Stimulated activated CD8-positive, alpha-beta memory T cell treated with anti-CD3 and anti-CD28 coated beads, Interleukin-7, amount 100 ng/mL, for 4 hours (primary cell): ENCODE data around the gene PLS1.
"Not testable (repeated sequence)": the region's sequence is repeated elsewhere in the genome, so short reads cannot be mapped to it uniquely, and the experiment has no call there.

Experiments
- DNase-seq, 2 donors: peaks; one replicate each; pipeline ENCODE4 v3.0.0-alpha.2; 2020; ENCODE audit warnings: low read depth in 2 of 2

Gene PLS1

DNA sequence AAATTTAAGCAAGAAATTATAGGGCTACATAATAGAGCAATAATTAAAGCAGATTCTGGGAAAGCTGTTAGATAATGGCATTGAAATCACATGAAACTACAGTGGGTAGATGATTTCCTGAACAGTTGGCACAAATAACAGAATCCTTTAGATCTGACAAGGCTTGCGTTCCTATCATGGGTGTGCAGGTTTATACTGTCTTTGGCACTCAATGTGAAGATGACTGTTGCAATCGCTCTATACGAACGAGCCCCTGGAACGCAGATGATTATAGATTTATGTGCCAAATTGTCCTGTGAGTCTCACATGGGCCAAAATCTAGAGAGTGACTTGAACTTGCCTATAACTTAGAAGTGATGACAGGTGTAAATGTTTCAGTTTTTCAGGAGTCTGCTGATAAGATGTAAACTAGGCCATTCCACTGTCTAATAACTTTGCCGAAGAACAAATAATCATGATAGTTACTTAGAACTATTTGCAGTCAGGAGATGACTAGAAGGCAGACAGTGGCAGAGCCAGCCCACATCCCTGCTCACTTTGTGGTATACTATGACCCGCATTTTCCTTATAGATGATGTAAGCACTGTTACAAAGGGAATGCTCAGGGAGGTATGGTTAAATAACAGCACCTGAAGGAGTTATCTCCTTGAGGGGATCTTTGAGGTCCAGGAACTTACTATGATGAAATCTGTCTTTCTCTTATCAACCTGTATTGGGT lies 97.1 kb downstream of the PLS1 start:
- no peak for DNase-seq

DNA sequence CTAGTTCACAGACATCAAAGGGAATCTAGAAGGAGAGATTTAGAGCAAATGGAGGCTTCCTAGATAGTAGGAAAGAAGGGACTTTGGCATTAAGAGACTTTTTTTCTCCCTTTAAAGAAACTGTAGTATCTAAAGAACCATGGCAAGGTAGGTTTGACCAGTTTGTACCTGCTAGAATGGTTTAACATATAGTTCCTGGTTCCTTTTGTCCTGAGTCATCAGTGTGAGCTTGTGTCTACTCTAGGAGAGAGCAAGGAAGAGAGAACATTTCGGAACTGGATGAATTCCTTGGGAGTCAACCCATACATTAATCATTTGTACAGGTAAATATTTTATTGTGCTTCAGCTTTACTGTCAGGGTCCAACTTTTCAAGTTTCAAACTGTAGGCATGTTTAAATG lies 98.0 kb downstream of the PLS1 start:
- DNase-seq: no peak

DNA sequence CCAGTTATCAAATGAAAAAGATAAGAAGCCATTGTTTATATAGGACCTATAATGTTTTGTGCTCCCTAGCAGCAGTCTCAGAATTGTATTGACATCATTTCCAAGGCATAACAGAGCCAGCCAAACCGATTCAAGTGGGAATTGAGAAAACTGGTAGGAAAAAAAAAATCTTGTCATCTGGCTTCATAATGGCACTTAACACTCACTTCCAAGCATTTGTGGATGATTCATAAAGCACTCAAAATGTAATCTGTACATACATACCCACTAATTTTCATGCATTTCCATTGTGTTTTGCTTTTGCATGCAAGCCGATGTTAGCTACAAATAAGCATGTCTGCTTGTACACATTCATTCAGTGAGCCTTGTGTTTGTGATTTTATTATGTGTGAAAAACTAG lies 109.0 kb downstream of the PLS1 start:
- no peak for DNase-seq

DNA sequence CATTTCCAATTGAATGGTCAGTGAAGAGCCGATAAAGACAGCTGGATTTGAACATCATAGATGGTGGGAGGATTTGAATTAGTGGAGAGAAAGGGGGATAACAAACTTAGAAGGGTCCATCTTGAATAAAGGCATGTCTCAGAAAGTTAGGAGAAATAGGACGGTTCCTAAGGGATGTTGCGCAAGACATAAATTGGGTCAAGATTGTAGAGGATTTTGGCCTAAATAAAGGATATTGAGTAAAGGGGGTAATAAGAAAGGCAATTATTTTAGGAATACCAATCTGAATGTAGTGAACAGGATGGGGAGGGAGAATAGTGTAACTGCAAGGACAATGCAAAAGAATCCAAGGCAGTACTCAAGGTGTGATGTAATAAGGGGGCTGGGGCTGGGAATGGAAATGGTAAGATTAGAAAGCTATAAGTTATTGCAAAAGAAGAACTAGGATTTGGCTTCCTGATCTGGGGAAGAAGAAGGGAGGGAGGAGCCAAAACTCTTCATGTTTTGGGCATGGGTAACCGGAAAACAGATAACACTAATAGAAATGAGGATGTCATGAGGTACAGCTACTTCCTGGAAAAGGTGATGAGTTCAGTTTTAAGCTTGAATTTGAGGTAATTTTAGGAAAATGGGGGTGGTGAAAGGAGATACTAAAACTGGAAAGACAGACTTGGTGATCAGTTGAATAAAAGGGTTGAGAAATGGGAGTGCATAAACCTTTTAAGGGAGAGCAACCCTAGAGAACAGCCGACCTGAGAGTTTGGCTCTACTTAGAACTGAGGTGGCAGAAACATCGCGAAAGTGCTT lies 110.3 kb downstream of the PLS1 start:
- DNase-seq: no peak

DNA sequence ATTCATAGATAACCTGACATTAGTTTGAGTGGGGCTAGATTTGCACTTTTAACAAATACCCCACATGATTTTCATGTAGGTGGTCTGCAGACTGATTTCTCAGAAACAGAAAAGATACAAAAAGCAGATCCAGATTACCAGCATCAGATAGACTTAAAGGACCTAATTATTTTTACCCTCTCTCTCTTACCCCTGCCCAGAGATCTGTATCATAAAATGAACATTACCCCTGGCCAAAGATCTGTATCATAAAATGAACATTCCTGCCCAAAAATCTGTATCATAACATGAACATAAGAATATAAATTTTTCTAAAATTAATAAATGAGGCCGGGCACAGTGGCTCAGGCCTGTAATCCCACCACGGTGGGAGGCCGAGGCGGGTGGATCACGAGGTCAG lies 113.0 kb downstream of the PLS1 start:
- DNase-seq: no peak

DNA sequence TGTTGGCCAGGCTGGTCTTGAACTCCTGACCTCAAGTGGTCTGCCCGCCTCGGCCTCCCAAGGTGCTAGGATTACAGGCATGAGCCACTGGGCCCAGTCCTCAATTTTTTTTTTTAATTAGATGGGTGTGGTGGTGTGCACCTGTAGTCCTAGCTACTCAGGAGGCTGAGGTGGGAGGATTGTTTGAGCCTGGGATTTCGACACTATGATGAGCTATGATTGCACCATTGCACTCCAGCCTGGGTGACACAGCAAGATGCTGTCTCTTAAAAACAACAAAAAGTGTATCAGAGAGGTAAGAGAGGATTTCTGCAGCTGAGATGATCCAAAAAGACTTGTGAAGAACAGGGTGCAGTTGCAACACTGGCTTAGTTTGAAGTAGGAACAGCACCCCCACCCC lies 118.7 kb downstream of the PLS1 start:
- not testable (repeated sequence) for DNase-seq

DNA sequence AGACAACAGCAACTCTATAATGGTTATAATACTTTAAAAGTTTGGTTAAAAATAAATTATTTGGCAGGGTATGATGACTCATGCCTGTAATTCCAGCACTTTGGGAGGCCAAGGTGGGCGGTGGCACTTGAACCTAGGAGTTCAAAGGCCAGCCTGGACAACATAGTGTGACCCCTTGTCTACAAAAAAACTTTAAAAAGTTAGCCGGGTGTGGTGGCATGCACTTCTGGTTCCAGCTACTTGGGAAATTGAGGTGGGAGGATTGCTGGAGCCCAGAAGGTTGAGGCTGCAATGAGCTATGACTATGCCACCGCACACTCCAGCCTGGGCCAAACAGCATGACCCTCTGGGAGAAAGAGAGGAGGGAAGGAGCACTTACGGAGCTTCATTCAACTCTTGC lies 119.9 kb downstream of the PLS1 start:
- DNase-seq: no peak

DNA sequence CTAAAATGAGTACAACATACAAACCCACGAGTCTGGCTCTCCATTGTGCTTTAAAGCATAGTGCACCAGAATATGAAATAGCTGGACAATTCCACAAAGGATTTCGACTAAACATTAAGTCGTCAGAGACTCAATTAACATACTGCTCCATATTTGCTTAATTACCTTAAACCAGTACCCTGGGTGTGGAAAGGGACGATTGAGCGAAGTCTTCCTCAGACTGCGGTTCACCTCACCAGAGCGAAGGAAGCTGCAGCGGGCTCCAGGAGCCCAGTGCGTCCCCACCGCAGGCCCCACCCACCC lies 127.4 kb downstream of the PLS1 start:
- DNase-seq: peak in 1 of 2 donors; percentile 48

DNA sequence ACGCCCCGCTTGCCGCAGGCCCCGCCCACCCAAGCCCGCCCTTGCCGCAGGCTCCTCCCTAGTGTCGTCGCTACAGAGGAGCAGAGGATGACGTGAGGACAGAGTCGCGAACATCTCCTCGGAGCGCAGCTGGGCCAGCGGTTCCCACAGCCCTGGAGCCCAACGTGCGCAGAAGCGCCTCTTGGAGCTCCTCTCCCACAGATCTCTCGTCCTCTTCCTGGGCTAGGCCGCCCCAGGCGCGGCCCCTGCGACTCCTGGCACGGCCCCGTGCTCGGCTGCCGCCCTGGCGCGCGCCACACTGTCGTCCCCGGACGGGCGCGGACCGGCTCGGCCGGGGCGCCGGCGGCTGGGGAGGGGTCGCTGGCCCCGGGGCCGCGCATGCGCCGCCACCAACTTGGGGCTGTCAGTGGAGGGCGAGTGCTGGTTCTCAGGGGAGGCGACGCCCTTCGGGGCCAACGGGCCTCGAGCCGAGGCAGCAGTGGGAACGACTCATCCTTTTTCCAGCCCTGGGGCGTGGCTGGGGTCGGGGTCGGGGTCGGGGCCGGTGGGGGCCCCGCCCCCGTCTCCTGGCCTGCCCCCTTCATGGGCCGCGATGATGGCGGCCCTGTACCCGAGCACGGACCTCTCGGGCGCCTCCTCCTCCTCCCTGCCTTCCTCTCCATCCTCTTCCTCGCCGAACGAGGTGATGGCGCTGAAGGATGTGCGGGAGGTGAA lies 127.9 kb downstream of the PLS1 start, which contains the start of gene TRPC1:
TRPC1 (plus strand) TSS at position 67 of the 714 bp plus-strand sequence; CDS start at position 593, 526 bp downstream.
- DNase-seq: peak; percentile 1 to 59

DNA sequence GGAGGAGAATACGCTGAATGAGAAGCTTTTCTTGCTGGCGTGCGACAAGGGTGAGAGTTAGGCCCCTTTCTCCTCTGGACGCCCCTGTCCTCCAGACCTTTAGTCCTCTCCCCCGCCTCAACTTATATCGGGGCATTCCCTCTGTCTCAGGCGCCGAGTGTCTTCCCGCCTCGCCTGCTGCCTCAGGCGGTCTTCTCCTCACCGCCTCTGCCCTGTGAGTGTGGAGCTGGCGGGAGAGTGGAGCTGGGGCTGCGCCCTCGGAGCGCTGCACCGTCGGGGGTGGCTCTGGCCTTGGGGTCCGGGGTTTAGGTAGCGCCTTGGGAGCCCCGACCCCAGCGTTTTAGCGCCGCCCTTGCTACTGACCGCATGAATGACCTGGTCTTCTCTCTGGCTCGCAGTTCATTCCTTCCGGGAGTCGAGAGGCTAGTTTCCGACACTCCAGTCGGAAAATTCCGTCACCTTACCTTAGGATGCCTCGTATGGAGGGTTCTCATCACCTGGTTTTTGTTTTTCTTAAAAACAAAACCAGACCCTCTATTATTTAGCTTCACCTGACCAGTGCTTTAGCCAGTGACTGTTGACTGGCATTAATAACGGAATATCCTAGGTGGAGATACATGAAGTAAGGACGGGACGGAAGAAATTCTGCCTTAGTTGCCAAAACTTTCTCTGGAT lies 128.6 kb downstream of the PLS1 start:
- DNase-seq: no peak

DNA sequence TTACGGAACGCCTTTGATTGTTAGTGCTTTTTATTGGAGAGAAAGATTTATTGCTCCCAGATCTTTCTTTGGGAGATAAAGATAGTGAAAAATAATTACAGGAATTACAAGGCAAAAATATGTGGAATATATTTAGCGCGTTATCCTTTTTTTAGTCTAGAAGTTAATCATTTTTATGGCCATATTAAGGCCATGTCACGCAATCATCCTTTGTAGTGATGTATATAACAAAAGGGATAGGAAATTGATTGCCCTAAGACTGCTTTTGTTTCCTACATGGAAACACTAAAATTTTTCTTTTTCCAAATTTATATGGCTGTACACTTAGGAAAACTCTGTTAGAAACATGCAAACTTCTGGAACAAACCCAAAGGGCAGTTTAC lies 129.2 kb downstream of the PLS1 start:
- no peak for DNase-seq

DNA sequence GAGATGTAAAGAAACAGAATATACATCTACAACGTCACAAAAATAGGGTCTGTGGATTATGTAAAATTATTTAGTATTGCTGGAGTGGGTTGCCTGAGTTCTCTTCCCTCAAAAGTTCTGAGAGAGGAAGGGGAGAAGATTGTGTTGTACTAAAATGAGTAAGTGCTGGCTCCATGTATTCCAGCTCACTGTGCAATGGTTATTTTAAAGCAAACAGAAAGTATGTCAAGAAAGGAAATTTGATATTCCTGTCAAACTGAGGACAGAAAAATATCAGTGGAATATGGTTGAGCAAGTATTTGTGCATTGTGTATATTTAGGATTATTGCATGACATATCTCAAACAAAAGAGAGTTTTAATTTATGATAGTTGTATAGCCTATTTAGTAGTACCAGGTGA lies 129.8 kb downstream of the PLS1 start:
- DNase-seq: no peak

DNA sequence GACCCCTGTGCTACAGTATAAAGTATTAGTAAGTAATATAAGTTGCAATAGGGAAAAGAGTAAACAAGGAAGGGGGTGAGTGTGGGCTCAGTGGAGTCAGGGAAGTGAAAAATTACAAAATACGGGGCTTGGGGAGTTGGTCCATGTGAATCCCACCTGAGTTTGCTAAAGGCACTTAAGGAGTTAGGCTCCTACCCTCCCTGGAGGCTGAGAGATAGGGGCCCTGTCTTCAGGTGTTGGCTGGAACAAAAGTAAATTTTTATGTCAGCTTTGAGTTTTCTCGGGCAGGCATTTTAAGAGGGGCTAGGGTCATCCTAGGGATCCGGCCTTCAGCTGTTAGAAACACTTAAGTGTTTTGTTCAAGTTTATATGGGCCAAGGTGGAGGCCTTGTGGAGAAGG lies 135.9 kb downstream of the PLS1 start:
- DNase-seq: no peak

DNA sequence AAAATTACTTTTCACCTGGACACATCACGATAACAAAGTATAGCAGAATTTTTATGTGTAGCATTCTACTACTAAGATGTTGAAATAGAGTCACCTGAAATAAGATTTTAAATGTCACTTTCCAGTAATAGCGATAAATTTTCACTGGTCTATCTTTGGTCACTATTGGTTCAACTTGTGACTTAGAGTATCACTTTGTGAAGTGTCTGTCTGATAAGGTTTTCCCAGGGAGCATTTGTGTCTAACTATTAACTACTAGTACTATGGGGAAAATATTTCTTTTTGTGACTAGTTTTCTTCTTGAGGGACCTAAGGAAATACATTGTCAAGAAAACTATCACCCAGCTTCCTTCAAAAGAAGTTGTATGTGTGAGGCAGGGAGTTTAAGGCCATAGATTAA lies 138.6 kb downstream of the PLS1 start:
- no peak for DNase-seq

DNA sequence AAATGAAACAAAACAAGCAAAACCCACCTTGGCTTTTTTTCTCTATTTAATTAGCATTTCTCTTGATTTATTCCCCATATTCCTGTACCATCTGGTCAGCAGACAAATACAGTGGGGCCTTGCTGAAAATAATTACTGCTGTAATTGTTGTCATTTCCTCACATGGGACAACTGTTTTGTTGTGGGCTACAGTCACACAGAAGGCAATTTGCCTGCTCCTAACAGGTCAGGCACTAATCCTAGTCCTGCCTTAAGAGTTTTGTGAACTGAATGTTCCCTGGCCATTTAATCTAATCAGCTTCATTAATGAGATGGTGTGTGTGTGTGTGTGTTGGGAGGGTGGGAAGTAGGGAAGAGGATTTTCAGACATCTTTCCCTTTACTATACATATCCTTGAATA lies 139.3 kb downstream of the PLS1 start:
- no peak for DNase-seq

DNA sequence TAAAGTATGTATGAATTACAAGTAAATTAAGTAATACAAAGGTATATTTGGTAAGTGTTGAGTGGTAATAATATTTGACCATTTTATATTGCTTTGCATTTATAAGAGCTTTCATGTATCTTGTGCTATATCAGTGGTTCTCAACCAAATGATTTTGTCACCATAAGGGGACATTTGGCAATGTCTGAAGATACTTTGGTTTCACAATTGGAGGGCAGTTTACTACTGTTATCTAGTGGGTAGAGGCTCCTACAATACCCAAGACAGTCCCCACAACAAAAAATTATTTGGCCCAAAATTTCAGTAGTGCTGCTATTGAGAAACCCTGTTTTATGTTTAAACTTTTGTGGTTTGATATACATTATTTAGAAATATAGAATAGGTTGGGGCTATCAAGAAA lies 142.2 kb downstream of the PLS1 start:
- no peak for DNase-seq

DNA sequence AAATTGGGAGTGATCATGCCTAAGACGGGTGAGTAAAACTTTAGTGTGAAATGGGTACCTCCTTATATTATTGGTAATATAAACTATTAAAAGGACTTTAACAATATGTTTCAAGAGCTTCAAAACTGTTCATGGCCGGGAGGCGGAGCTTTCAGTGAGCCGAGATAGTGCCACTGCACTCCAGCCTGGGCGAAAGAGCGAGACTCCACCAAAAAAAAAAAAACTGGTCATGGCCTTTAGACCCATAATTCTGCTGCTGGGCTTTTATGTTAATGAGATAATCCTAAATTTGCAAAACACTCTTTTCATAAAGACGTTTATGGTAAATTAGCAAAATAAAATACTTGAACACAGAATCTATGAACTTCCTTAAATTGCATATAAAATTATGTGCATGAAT lies 150.5 kb downstream of the PLS1 start:
- no peak for DNase-seq

DNA sequence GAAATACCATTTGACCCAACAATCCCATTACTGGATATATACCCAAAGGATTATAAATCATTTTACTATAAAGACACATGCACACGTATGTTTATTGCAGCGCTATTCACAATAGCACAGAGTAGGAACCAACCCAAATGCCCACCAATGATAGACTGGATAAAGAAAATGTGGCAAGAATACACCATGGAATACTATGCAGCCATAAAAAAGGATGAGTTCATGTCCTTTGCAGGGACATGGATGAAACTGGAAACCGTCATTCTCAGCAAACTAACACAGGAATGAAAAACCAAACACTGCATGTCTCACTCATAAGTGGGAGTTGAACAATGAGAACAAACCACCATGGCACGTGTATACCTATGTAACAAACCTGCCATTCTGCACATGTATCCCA lies 154.3 kb downstream of the PLS1 start:
- DNase-seq: not testable (repeated sequence)

DNA sequence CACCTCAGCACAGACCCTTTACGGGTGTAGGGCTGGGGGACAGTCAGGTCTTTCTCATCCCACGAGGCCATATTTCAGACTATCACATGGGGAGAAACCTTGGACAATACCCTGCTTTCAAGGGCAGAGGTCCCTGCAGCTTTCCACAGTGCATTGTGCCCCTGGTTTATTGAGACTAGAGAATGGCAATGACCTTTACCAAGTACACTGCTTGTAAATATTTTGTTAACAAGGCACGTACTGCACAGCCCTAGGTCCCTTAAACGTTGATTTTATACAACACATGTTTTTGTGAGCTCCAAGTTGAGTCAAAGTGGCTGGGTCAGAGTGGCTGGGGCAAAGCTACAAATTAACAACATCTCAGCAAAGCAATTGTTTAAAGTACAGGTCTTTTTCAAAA lies 156.4 kb downstream of the PLS1 start:
- DNase-seq: not testable (repeated sequence)

DNA sequence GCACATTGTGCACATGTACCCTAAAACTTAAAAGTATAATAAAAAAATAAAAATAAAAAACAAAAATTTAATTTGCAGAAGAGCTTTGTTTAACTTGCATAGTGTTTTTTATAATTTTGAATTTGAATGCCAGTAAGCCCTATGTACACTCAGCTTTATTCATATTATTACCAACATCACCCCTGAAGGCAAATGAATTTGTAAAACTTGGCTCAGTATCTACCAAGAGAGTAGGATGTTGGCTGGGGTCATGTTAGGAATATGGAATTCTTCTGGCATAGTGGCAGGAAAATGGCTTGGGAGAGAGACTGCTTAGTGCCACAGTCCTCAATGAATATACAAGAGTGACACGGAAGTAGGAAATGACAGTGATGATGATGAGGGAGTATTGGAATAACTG lies 158.3 kb downstream of the PLS1 start:
- DNase-seq: no peak
